GM12865 (cell line): ENCODE results near the gene SNX27.
"Not testable (repeated sequence)": the region's sequence is repeated elsewhere in the genome, so short reads cannot be mapped to it uniquely, and the experiment has no call there.

Experiments used
- DNase-seq: peaks from one replicate; pipeline ENCODE4 v3.0.0; 2010; ENCODE audit warnings: low read depth
- H3K4me3 ChIP-seq: 2 replicates; pipeline ENCODE4 v1.5.1; 2011; ENCODE audit warnings: mild to moderate bottlenecking, low read depth, low read length, control low read depth
- CTCF ChIP-seq: IDR thresholded peaks from 2 replicates; pipeline ENCODE4 v1.5.1; 2011; ENCODE audit warnings: low read length, control low read depth, low read depth, inconsistent platforms; ENCODE audit not compliant: insufficient read depth; ENCODE audit errors: missing control alignments

The SNX27 gene

DNA sequence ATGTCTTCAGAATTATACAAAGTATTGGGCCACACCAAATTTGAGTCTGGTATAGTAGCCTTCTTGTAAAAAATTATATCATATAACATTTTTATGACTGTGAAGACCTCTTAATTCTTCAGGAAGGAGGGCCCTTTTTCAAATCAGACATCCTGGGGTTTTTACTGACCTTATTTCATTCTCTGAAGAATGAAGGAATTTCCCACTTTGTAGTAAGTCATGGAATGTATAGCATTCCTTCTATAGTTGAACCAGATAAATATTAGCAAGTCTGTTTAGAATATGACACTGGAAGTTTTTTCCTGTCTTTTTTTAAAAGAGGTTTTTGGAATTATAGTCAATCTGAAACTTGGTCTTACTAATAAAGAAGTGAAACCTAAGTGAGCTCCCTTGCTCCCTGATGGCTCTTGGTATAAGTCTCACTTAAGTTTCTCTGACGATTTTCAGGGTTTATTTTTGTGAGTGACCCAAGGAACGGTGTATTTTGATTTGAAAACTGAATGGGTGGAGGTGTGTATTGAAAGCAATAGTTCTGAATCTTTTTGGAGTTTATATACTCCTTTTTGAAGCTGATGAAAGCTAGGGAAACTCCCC, 23.7 kb downstream of the SNX27 start:
- H3K4me3 ChIP-seq, result no peak overlapping the region
- no peak for TF ChIP-seq CTCF
- peak; percentile 77 for DNase-seq

DNA sequence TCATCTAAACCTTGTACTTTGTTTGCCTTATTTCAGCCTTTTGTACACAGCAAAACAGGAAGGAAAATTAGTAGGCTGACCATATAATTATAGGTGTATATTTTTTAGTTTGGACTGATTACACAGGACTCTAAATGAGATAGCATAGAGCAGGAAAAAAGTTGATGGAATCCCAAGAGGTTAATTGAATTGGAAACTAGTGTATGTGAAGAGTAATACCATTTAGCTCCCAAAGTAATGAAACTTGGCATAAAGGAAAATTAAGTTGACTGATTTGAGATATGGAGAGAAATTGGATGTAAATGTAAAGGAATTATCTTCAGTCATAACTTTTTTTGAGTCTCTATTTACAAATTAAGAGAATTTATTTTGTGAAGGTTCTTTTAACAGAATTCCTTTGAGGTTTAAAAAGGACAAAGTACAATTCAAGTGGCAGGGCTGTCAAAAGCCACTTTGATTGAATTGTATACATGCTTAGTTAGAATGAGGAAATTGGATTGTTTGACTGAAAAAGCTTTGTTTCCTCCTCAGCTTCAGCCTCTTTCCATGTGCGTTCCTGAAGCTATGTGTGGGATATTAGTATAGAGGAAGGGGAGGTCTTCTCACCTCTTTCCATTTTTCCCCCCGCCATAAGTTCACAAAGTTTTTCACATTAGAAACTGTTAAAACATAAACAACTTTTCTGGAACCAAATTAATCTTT, 26.4 kb downstream of the SNX27 start:
- H3K4me3 ChIP-seq, result no peak overlapping the region
- no peak for DNase-seq
- no peak for TF ChIP-seq CTCF

- no peak for TF ChIP-seq CTCF
- DNase-seq, result no peak
- H3K4me3 ChIP-seq, result peak overlapping the region; percentile 44
Observed at GRCh38 chr1:151638812-151639211, 27.0 kb downstream of the SNX27 start.

DNA sequence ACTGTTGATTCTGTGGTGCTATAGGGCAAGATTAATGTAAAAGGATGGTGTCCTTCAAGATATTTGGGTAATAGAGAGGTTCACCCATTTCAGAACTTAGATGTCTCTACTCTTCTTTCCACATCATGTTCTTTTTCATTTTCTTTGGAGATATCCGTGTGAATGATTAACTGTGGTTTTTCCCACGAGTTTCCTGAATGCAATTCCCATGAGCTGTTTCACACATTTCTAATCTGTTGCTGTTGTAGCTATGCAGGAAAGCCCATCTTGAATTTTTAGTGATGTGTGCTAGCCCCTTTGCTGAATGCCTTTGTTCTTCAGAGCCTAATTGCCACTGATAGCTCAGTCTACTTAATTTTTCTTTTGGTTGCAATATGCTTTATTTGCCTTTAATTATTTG, 27.6 kb downstream of the SNX27 start:
- H3K4me3 ChIP-seq, result peak overlapping the region; percentile 44
- peak; percentile 28 for DNase-seq
- no peak for TF ChIP-seq CTCF

- H3K4me3 ChIP-seq, result no peak overlapping the region
- no peak for DNase-seq
- TF ChIP-seq CTCF, result no peak
Observed at GRCh38 chr1:151641229-151641628, 29.4 kb downstream of the SNX27 start.

- DNase-seq, H3K4me3 ChIP-seq: not testable (repeated sequence)
Observed at GRCh38 chr1:151643085-151643484, 31.2 kb downstream of the SNX27 start.

GRCh38 chr1:151644001-151644400, 32.2 kb downstream of the SNX27 start:
- DNase-seq, result no peak
- TF ChIP-seq CTCF, result no peak
- no peak overlapping the region for H3K4me3 ChIP-seq
